Naive thymus-derived CD8-positive, alpha-beta T cell (primary cell): ENCODE data around the gene GRAMD1A. TPM values are rescaled to one million over a fixed set of nuclear protein-coding genes. Genes with fewer than 3 reads are reported as not detected.
A peak's percentile ranks its signal among the peaks of the same experiment; 100 is the strongest.
"Not testable (repeated sequence)": the region's sequence is repeated elsewhere in the genome, so short reads cannot be mapped to it uniquely, and the experiment has no call there.

Experiments
- ATAC-seq, 2 donors: fragments of 150-1000 bp; cut with Tn5 transposase in 1 of 2; sonication (Bioruptor Pico), chemical (Tn5 transposase) in 1 of 2; 1 replicate in 1 of 2; 2 replicates in 1 of 2; pipeline ENCODE4 v1.10.0; 2021; ENCODE audit warnings: mild to moderate bottlenecking in 2 of 2, moderate library complexity in 2 of 2
- POLR2A ChIA-PET: fragments of 350-600 bp; sonication (Branson Sonifier 250); formaldehyde crosslinking; loops from one replicate; lab custom pipeline; 2021; ENCODE audit warnings: antibody characterized with exemption; lab: Charles Lee
- DNase-seq, 10 donors: peaks; one replicate each; pipeline versions ENCODE4 v3.0.0 to v3.0.0-alpha.2; 2020 to 2022
- H3K27ac Mint-ChIP-seq, 10 donors: one replicate each; pipeline ENCODE4 v1.8.0; 2020 to 2022; ENCODE audit warnings: mild to moderate bottlenecking in 10 of 10, mixed read lengths in 10 of 10, moderate library complexity in 4 of 10, inconsistent platforms in 1 of 10
- H3K27me3 Mint-ChIP-seq, 5 donors: one replicate each; pipeline ENCODE4 v1.8.0; 2021 to 2022; ENCODE audit warnings: mixed read lengths in 5 of 5
- H3K36me3 Mint-ChIP-seq, 3 donors: one replicate each; pipeline ENCODE4 v1.8.0; 2020 to 2022; ENCODE audit warnings: mixed read lengths in 3 of 3, mild to moderate bottlenecking in 2 of 3, inconsistent platforms in 1 of 3
- H3K4me1 Mint-ChIP-seq, 4 donors: one replicate each; pipeline ENCODE4 v1.8.0; 2021 to 2022; ENCODE audit warnings: mixed read lengths in 4 of 4
- H3K4me3 Mint-ChIP-seq, 10 donors: one replicate each; pipeline ENCODE4 v1.8.0; 2020 to 2022; ENCODE audit warnings: mild to moderate bottlenecking in 10 of 10, mixed read lengths in 10 of 10, moderate library complexity in 6 of 10, inconsistent platforms in 1 of 10
- H3K9me3 Mint-ChIP-seq, 9 donors: one replicate each; pipeline ENCODE4 v1.8.0; 2020 to 2022; ENCODE audit warnings: mixed read lengths in 9 of 9, mild to moderate bottlenecking in 3 of 9, inconsistent platforms in 1 of 9, moderate library complexity in 1 of 9
- polyA plus RNA-seq, 3 donors: library from polyadenylated mRNA; unstranded; fragments of 300-500 nt; fragmentation: Illumina TruSeq; gene quantifications; one replicate each; pipeline ENCODE4 v1.2.3, GENCODE V29; 2021
- total RNA-seq, 8 experiments: library from RNA in 2 of 8; stranded (reverse) in 2 of 8; gene quantifications; one replicate each; pipeline ENCODE4 v1.2.3 and lab custom pipeline; 2021 to 2026

Gene GRAMD1A
- total and polyA plus RNA-seq, 5 experiments from 2014 or later: 29.5 to 335 (median 77.0) TPM

DNA sequence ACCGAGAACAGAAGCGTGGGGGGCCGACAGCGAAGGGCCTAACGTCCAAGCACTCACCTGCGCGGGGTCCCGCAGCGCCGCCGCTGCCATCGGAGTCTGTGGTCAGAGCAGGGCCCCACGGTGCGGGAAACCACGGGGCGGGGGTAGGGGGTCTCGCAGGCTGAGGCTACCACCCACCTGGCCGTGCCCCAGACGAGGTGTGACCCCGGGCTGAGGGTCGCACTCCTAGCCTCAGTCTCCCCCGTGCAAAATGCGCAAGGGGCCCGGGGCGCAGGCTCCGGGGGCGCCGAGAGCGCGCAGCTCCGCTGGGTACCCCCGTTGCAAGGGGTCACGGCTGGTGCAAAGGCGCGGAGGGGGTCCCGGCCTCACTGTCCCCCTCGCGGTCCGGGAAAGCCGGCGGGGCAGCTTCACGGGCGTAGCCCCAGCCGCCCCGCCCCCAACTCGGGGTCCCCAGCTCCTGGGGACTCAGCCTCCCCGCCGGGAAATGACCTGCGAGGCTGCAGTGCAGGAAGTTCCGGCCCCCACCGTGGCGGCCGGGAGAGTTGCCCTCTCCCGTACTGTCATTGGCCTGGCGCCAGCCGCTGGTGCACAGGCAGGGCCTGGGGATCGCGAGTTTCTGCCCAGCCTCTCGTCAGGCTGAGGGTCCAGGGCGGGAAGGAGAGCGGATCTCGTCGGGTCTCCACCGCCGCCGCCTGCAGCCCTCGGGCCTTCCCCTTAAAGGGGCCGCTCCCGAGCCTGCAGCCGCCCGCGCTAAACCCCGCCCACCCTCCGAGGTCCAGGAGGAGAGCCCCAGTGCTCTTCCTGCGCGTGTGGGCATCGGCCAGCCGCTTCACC lies 36.3 kb upstream of the GRAMD1A start, which contains the start of gene ZNF792:
TSS of gene ZNF792 (minus strand) at position 657 of the 834 bp plus-strand sequence. CDS start at position 90, 567 bp downstream.
- peak within 1 kb of the TSS; percentile 87 to 97 (median 93) for H3K27ac Mint-ChIP-seq
- peaks cover 18 to 77% (median 47%) of the 10 kb centered on the region in 9 donors for H3K9me3 Mint-ChIP-seq
- H3K4me1 Mint-ChIP-seq: peaks cover 21 to 29% (median 26%) of the 10 kb centered on the region in 4 donors
- ATAC-seq: peak; percentile 64 to 69
- peaks cover 42 to 50% (median 46%) of the 10 kb centered on the region in 3 donors for H3K36me3 Mint-ChIP-seq
- peak within 1 kb of the TSS; percentile 93 to 97 (median 96) for H3K4me3 Mint-ChIP-seq
- DNase-seq: peak in 8 of 10 donors; percentile 32 to 74 (median 45)
- H3K27me3 Mint-ChIP-seq: no peaks in the 10 kb centered on the region
- POLR2A ChIA-PET: interaction anchor here (0.8 to 49.8 kb wide), 11 partner anchors 9 to 248 kb away, joined by 3 to 1459 read pairs (median 4); partner anchors contain the start of genes GRAMD1A, ZNF181 and ZNF30

- no peaks in the 10 kb centered on the region for H3K27me3 Mint-ChIP-seq
- peaks cover 21 to 29% (median 26%) of the 10 kb centered on the region in 4 donors for H3K4me1 Mint-ChIP-seq
- peak overlapping the region in 9 of 10 donors; percentile 29 to 90 (median 73) for H3K27ac Mint-ChIP-seq
- H3K4me3 Mint-ChIP-seq: peak overlapping the region; percentile 60 to 96 (median 79)
- POLR2A ChIA-PET: interaction anchor here (1.4 to 49.8 kb wide), 3 partner anchors 8 to 41 kb away, joined by 4 to 1459 read pairs (median 15); partner anchors contain the start of gene GRAMD1A
- DNase-seq (no peak), ATAC-seq (no peak)
- peaks cover 34 to 42% (median 38%) of the 10 kb centered on the region in 3 donors for H3K36me3 Mint-ChIP-seq
- peaks cover 15 to 71% (median 45%) of the 10 kb centered on the region in 9 donors for H3K9me3 Mint-ChIP-seq
These were observed 35.5 kb upstream of the GRAMD1A start for GRCh38 chr19:34964598-34964997.

DNA sequence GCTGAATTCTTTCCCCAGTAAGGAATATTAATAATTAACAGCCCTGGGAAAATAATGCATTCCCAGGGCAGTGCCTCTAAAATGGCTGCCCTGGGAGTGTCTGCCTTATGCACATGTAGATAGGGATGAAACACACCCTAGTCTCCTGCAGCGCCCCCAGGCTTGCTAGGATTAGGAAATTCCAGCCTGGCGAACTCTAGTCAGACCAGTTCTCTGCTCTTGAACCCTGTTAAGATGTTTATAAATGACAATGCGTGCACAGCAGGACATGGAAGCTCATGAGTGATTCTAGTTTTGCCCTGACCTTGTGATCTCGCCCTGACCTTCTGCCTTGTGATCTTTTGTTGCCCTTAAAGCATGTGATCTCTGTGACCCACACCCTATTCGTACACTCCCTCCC lies 34.6 kb upstream of the GRAMD1A start:
- not testable (repeated sequence) for H3K27me3 Mint-ChIP-seq, DNase-seq, ATAC-seq
- Mint-ChIP-seq H3K9me3 (peaks cover 11 to 62% (median 36%) of the 10 kb centered on the region in 9 donors), H3K27ac (peak overlapping the region in 6 of 10 donors; percentile 29 to 66 (median 50)), H3K4me3 (peak overlapping the region; percentile 25 to 95 (median 53)), H3K36me3 (peaks cover 25 to 33% (median 29%) of the 10 kb centered on the region in 3 donors), H3K4me1 (peaks cover 18 to 26% (median 25%) of the 10 kb centered on the region in 4 donors)
- POLR2A ChIA-PET: interaction anchor here (49.8 kb wide), 1 partner anchor 40 kb away, joined by 1459 read pairs; the partner anchor contains the start of gene GRAMD1A

GRCh38 chr19:34967551-34967950 lies 32.6 kb upstream of the GRAMD1A start:
- no peak overlapping the region for H3K4me3 Mint-ChIP-seq
- peaks cover 5 to 18% (median 9%) of the 10 kb centered on the region in 3 donors for H3K36me3 Mint-ChIP-seq
- POLR2A ChIA-PET: interaction anchor here (0.8 to 49.8 kb wide), 4 partner anchors 38 to 71 kb away, joined by 3 to 1459 read pairs (median 3); partner anchors contain the start of genes GRAMD1A and ZNF30
- no peak overlapping the region for H3K27ac Mint-ChIP-seq
- DNase-seq: no peak
- peaks cover 9 to 14% (median 10%) of the 10 kb centered on the region in 4 donors for H3K4me1 Mint-ChIP-seq
- H3K27me3 Mint-ChIP-seq: no peaks in the 10 kb centered on the region
- peaks cover 4 to 42% (median 16%) of the 10 kb centered on the region in 9 donors for H3K9me3 Mint-ChIP-seq
- ATAC-seq: no peak

GRCh38 chr19:34969721-34970120 lies 30.4 kb upstream of the GRAMD1A start:
- no peak overlapping the region for H3K4me3 Mint-ChIP-seq
- peaks cover 11 to 26% (median 22%) of the 10 kb centered on the region in 4 donors for H3K4me1 Mint-ChIP-seq
- H3K36me3 Mint-ChIP-seq: peaks cover 0 to 9% (median 2%) of the 10 kb centered on the region in 3 donors
- H3K9me3 Mint-ChIP-seq: peaks cover 0 to 33% (median 7%) of the 10 kb centered on the region in 9 donors
- POLR2A ChIA-PET: interaction anchor here (49.8 kb wide), 1 partner anchor 36 kb away, joined by 1459 read pairs; the partner anchor contains the start of gene GRAMD1A
- peaks cover 0 to 2% (median 0%) of the 10 kb centered on the region in 5 donors for H3K27me3 Mint-ChIP-seq
- DNase-seq (no peak), ATAC-seq (no peak)
- peak overlapping the region in 1 of 10 donors; percentile 8 for H3K27ac Mint-ChIP-seq

DNA sequence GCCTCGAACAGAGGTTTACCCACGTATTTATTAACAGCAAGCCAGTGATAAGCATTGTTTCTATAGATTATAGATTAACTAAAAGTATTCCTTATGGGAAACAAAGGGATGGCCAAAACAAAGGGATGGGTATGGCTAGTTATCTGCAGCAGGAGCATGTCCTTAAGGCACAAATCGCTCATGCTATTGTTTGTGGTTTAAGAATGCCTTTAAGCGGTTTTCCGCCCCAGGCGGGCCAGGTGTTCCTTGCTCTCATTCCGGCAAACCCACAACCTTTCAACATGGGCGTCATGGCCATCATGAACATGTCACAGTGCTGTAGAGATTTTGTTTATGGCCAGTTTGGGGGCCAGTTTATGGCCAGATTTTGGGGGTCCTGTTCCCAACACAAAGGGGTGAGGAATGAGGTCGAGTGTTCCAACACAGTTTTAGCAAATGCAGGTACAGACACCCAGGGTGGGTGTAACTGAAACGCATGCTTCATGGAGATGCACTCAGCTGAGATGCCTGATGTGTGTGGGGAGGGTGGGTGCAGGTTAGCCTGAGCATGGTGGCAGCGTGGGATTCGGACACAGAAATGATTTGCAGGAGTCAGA lies 29.8 kb upstream of the GRAMD1A start:
- POLR2A ChIA-PET: interaction anchor here (0.6 to 49.8 kb wide), 2 partner anchors 35 to 164 kb away, joined by 3 to 1459 read pairs; partner anchors contain the start of genes GRAMD1A and LGI4
- ATAC-seq, H3K36me3 Mint-ChIP-seq, DNase-seq, H3K4me3 Mint-ChIP-seq, H3K27me3 Mint-ChIP-seq: not testable (repeated sequence)
- Mint-ChIP-seq H3K27ac (peak overlapping the region in 1 of 10 donors; percentile 33), H3K9me3 (peaks cover 0 to 33% (median 7%) of the 10 kb centered on the region in 9 donors), H3K4me1 (peaks cover 14 to 31% (median 27%) of the 10 kb centered on the region in 4 donors)

DNA sequence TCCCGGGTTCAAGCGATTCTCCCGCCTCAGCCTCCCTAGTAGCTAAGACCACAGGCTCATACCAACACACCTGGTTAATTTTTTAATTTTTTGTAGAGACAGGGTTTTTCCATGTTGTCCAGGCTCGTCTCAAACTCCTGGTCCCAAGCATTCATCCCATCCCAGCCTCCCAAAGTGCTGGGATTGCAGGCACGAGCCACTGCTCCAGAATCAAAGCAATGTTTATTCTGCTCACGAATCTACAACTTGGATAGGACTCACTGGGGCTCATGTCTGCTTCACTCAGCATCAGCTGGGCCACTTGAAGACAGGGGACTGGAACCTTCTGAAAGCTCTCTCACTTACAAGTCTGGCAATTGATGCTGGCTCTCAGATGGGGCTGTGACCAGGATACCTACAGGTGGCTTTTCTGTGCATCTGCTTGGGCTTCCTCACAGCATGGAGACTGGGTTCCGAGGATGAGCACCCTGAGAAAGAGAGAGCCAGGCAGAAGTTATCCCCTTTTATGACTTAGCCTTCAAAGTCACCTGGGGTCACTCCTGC lies 27.9 kb upstream of the GRAMD1A start:
- H3K27ac Mint-ChIP-seq: peak overlapping the region in 2 of 10 donors; percentile 73 to 93
- no peak overlapping the region for H3K4me3 Mint-ChIP-seq
- POLR2A ChIA-PET: interaction anchor here (0.9 to 49.8 kb wide), 3 partner anchors 9 to 33 kb away, joined by 4 to 1459 read pairs (median 15); partner anchors contain the start of genes GRAMD1A and ZNF792
- peaks cover 0 to 16% (median 8%) of the 10 kb centered on the region in 3 donors for H3K36me3 Mint-ChIP-seq
- ATAC-seq (no peak), DNase-seq (no peak)
- peaks cover 0 to 2% (median 0%) of the 10 kb centered on the region in 5 donors for H3K27me3 Mint-ChIP-seq
- H3K9me3 Mint-ChIP-seq: peaks cover 0 to 22% (median 0%) of the 10 kb centered on the region in 9 donors
- peaks cover 14 to 43% (median 29%) of the 10 kb centered on the region in 4 donors for H3K4me1 Mint-ChIP-seq

DNA sequence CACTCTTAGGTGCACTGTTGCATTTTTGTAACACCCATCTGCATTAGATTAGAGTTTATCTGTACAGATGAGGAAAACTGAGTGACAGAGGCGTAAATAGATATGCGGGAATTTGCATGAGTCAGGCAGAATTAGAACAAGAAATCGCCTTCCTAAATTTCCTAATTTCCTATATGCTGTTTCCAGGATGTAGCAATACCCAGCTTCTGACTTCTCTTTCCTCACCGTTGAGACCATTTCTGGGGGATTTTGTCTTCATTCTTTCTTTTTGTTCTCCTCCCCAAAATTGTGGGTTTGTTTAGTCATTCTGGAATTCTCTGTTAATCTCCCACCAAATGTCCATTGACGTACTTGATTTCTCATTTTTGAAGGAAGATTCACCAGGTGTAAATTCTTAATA lies 25.5 kb upstream of the GRAMD1A start:
- ATAC-seq: no peak
- H3K4me3 Mint-ChIP-seq: peak overlapping the region in 7 of 10 donors; percentile 8 to 90 (median 75)
- peak overlapping the region in 9 of 10 donors; percentile 69 to 95 (median 94) for H3K27ac Mint-ChIP-seq
- H3K9me3 Mint-ChIP-seq: peaks cover 0 to 5% (median 0%) of the 10 kb centered on the region in 9 donors
- POLR2A ChIA-PET: interaction anchor here (1.0 to 49.8 kb wide), 3 partner anchors 10 to 31 kb away, joined by 4 to 1459 read pairs (median 16); partner anchors contain the start of genes GRAMD1A and ZNF792
- H3K4me1 Mint-ChIP-seq: peaks cover 17 to 52% (median 33%) of the 10 kb centered on the region in 4 donors
- peaks cover 0 to 8% (median 6%) of the 10 kb centered on the region in 3 donors for H3K36me3 Mint-ChIP-seq
- no peak for DNase-seq
- H3K27me3 Mint-ChIP-seq: peaks cover 0 to 2% (median 0%) of the 10 kb centered on the region in 5 donors

GRCh38 chr19:34975056-34975455 lies 25.1 kb upstream of the GRAMD1A start:
- DNase-seq: no peak
- Mint-ChIP-seq H3K9me3 (peaks cover 0 to 5% (median 0%) of the 10 kb centered on the region in 9 donors), H3K4me3 (peak overlapping the region in 5 of 10 donors; percentile 8 to 75 (median 28)), H3K36me3 (peaks cover 0 to 8% (median 6%) of the 10 kb centered on the region in 3 donors), H3K27ac (peak overlapping the region in 6 of 10 donors; percentile 27 to 95 (median 76)), H3K27me3 (peaks cover 0 to 2% (median 0%) of the 10 kb centered on the region in 5 donors), H3K4me1 (peaks cover 17 to 55% (median 35%) of the 10 kb centered on the region in 4 donors)
- no peak for ATAC-seq
- POLR2A ChIA-PET: interaction anchor here (1.0 to 49.8 kb wide), 3 partner anchors 10 to 31 kb away, joined by 4 to 1459 read pairs (median 16); partner anchors contain the start of genes GRAMD1A and ZNF792

DNA sequence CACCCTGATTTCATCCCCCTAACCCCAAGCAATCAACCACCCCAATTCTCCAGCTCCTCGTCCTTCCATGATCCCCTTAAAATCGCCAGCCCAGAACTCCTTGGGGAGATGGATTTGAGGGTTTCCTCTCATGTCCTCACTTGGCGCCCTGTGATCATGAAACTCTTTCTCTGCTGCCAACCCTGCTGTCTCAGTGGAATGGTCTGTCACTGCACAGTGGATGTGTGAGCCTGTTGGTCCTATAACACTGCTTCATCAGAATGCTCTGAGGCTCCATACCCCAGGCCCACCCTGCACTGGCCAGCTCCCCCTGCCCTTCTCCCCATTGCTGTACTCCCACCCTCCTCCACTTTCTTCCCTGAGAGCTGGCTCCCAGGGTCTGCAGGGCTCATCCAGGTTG lies 23.5 kb upstream of the GRAMD1A start:
- peak overlapping the region in 3 of 10 donors; percentile 40 to 60 (median 43) for H3K27ac Mint-ChIP-seq
- DNase-seq: no peak
- POLR2A ChIA-PET: interaction anchor here (1.5 to 49.8 kb wide), 2 partner anchors 9 to 29 kb away, joined by 5 to 1459 read pairs; partner anchors contain the start of gene GRAMD1A
- H3K27me3 Mint-ChIP-seq: peaks cover 0 to 2% (median 0%) of the 10 kb centered on the region in 5 donors
- no peak for ATAC-seq
- peaks cover 0 to 5% (median 0%) of the 10 kb centered on the region in 9 donors for H3K9me3 Mint-ChIP-seq
- H3K4me3 Mint-ChIP-seq: no peak overlapping the region
- H3K36me3 Mint-ChIP-seq: peaks cover 0 to 8% (median 6%) of the 10 kb centered on the region in 3 donors
- H3K4me1 Mint-ChIP-seq: peaks cover 17 to 55% (median 35%) of the 10 kb centered on the region in 4 donors
